HG03060 (cell line): ENCODE data around the gene JAML.

Source experiments
- ATAC-seq: cut with Tn5 transposase; IDR thresholded peaks from one replicate; pipeline ENCODE4 v1.9.1; 2021; ENCODE audit warnings: low read depth, moderate number of reproducible peaks; ENCODE audit not compliant: unreplicated experiment

The JAML gene

GRCh38 chr11:118224511-118225188, at the start of gene JAML:
Gene JAML, minus strand, starts transcription at chr11:118225011. Its CDS starts 10,145 bp downstream, at chr11:118214866.
- no peak for ATAC-seq

DNA sequence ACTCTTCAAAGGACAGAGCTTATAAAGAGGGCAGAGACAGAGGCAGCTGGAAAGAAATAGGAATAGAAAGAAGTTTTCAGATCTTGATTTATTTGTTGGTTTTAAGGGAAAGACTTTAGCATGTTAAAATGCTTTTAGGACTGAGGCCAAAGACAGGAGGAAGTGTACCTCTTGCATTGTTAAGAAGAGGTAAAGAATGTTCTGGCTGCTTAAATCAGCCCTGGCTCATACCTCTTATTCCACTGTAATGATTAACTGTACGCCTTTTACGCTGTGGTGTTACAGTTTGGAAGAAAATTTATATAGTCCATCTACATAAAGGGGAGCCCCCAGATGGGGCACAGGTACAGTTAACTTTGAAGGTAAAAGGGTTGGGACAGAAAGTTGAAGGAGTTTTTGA, 49.4 kb upstream of the JAML start:
- no peak for ATAC-seq

- no peak for ATAC-seq
Observed at GRCh38 chr11:118272001-118272400, 47.2 kb upstream of the JAML start.

DNA sequence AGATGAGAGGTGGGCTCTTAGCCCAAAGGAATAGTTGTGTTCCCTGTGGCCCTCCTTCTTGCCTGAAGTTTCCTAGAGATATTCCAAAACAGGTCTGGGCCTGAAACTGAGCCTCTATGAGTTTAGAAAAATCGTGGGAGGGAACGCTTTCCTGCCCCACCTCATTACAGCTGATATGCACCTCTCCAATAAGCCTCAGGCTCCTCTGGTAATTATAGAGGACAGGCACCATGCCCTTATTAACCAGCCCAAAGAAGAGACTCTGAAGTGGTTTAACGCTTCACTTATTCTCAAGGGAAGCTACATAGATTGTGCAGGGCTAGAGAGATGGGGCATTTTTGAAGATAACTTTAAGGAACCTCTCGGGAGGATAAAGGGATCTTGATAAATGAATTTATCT, 42.7 kb upstream of the JAML start:
- ATAC-seq = no peak

- no peak for ATAC-seq
Observed at GRCh38 chr11:118265954-118266353, 41.1 kb upstream of the JAML start.

- ATAC-seq = no peak
Observed at GRCh38 chr11:118264569-118265465, 40.0 kb upstream of the JAML start.

DNA sequence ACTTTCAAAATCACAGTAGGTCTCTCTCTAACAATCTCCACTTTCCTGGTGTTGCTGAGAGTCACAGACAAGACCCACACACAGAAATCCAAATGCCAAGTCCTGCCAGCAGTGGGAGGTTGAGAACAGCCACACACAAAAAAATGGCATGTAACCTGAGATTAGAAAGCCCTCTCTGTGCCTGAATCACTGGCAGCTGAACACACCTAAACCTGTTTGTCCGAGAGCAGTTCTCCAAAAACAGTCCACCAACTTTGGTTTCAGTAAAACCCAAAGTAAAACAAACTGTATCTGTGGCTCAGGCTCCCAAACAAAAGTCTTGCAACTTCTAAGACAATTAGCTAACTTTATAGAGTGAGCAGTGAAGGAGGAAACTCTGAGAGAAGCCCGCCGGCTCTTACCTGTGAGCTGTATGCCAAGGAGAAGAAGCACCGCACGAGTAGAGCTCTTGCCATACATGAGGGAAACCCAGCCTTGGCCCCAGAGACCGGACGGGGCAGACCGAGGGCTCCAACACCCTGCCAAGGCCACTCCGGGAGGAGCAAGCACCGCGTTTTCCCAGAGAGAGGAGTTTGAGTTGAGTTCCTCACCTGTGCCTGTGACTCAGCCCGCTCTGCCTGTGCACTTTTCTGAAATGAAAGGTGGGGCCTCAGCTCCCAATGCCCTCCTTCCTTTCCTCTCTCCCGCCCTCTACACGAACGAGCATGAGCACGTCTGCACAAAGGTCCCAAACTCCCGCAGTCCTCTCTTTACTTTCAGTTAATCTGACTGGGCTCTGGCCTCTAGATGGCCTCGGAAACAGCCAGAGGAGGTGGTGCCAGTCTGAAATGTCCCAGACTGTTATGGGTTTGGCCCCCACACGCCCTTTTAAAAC, 39.1 kb upstream of the JAML start, which contains the start of gene MPZL2:
TSS of gene MPZL2 (minus strand) at position 603 of the 874 bp plus-strand sequence. CDS start at position 459, 144 bp downstream.
- ATAC-seq = no peak

DNA sequence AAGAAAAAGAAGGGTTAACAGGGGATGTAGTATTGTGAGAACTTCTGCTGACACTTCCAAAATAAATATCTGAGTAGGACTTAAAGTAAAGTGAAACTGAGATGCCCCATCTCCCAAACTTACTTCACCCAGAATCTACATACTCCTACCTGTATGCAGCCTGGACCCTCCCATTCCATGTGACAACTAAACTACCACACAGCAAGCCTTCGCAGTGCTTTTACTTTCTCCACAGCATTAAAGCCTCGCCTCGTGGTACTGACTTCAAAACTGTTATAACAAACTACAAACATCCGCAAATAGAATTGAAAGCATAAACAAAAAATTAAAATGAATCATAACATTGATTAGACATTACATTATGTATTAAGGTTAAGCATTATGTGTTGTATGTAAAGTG, 38.3 kb upstream of the JAML start:
- ATAC-seq = no peak

- ATAC-seq = no peak
Observed at GRCh38 chr11:118260353-118260752, 35.5 kb upstream of the JAML start.

DNA sequence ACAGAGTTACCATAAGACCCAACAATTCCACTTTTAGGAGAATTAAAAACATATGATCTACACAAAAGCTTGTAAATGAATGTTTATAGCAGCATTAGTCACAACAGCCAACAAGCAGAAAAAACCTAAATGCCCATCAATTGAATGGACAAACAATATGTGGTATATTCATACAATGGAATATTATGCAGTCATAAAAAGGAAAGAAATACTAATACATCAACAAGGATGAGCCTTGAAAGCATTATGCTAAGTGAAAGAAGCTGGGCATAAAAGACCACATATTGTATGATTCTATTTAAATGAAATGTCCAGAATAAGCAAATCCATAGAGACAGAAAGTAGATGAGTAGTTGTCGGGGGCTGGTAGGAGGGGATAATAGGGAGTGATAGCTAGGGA, 34.3 kb upstream of the JAML start:
- no peak for ATAC-seq

GRCh38 chr11:118258410-118258809, 33.6 kb upstream of the JAML start:
- no peak for ATAC-seq

- ATAC-seq = no peak
Observed at GRCh38 chr11:118252688-118253087, 27.9 kb upstream of the JAML start.

GRCh38 chr11:118251858-118252652, 27.2 kb upstream of the JAML start, which contains the start of gene MPZL3:
Gene MPZL3, minus strand, starts transcription at chr11:118252365. Its CDS starts 71 bp downstream, at chr11:118252294.
- ATAC-seq = no peak

GRCh38 chr11:118247041-118247440, 22.2 kb upstream of the JAML start:
- no peak for ATAC-seq

DNA sequence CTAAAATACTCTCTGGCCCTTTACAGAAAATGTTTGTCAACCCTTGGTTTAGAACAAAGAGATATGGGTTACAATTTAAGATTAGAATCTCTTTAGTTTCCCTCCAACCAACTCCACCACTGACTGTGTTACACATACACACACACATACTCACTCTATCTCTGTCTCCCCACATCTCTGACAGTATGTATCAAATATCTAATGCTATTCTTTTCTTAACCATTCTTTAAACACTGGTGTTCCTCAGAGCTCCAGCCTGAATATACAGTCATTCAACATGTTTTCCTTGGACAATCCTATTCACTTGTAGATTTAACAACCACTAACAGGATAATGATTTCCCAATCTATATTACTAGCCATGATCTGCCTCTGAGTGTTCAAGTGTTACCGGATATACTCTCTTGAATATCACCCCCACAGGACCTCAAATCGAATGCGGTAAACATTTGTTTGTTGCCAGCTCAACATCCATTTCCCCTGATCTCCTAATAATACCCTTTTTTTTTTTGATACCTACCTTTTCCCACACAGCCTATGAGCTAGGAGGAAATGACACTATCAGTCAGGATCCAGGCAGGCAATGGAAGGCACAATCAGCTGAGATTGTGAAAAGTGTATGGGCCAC, 21.2 kb upstream of the JAML start:
- no peak for ATAC-seq

DNA sequence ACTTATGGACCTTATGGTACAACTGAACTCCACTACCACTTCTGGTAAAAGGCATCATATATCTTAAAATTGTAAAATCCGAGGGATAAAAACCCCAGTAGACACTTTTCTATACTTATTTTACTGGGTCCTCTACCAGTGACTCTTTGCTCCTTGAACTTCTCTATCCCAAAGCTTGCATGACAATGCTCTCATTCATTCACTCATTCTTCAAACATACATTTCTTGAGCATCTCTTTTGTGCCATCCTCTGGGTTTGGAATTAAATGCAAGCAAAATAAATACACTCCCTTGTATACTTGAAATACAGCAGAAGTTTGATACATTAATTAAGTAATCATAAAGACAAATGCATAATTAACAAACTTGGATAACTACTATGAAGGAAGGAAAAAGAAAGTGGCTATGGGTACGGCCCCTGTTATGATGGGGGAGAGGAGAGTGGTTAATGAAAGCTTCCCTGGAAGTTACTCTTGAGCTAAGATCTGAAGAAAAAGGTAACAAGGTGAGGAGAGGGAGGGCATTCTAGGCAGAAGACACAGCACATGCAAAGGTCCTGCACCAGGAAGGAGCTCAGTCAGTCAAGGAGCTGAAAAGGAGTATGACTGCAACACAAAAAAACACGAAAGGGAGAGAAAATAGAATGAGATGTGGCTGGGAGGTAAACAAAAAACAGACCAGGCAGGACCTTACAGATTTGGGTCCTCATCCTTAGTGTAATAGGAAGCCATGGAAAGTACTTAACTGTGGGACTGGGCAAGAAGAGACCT, 19.4 kb upstream of the JAML start:
- ATAC-seq = no peak

DNA sequence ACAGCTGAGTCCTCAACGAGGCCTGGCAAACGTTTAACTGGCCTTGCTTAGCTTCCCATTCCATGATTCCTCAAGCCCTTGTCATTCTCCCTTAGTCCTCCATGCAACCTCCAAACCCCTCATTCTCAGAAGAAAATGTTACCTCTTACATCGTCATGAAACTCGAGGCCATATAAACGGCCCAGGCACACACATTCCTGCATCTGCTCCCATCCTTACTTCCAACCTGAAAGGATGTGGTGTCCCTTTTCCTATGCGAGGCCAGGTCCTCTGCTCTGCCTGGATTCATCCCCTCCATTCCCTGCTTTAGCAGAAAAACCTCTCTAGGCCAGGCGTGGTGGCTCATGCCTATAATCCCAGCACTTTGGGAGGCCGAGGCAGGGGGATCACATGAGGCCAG, 18.4 kb upstream of the JAML start:
- no peak for ATAC-seq

DNA sequence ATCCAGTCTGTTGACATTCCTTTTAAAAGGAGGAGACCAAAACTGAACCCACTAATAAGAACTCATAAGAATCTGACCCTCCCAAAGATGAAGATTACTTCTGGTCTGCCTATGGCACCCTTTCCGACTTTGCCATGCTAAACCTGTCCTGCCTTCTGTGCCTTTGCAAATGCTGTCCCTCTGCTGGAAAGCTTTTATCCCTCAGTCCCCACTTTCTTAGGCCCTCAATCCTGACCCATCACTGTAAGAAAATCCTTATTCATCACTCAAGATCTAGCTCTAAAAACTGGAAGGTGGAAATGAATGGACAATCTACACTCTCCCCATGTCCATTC, 16.9 kb upstream of the JAML start:
- ATAC-seq = no peak
